NCI-H187 treated with DMSO at 0.1 percent for 48 hours (cell line): Measurements from ENCODE around the gene ZNF219.

Experiments used
- DNase-seq: peaks from one replicate; lab custom pipeline; 2025; lab: John Stamatoyannopoulos, UW

The ZNF219 gene

DNA sequence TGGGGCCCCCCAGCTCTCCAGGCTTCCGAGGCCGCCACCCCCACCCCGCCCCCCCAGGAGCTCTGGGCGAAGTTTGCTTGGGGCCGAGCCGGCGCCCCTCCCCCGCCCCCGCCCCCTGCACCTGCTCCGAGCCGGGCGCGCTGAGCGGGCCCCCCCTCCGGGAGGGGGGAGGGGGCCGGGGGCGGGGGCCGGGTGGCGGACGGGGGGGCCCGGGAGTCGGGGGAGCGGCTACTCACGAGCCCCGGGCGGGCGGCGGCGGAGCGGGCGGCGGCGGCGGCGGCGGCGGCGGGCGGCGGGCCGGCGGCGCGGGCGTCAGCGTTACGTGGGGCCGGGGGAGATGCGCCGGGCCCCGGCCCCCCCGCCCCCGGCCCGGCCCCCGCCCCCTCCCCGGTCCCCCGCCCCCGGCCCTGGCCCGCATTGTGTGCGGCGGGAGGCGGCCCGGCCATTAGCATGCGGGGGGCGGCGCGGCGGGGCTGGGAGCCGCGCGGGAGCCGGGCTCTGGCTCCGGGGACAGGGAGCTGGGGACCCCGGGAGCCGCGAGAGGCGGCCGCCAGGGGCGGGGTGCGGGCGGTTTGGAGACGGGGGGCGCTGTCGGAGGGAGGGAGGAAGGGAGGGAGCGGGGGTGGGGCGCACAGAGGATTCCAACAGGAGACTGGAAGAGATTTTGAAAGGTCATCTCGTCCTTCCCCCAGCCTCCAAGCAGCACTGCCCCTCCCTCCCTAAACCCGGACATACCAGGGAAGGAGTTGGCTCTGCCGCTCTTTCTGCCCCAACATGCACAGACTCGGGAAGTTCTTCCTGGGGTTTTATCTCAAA lies at the start of gene ZNF219:
ZNF219 (minus strand) TSS at position 580 of the 816 bp plus-strand sequence. CDS start 5,064 bp downstream, outside the sequence.
- no peak for DNase-seq

- no peak for DNase-seq
Measured at GRCh38 chr14:21145437-21145836, 47.0 kb upstream of the ZNF219 start.

- no peak for DNase-seq
Measured at GRCh38 chr14:21142357-21142756, 43.9 kb upstream of the ZNF219 start.

- DNase-seq: no peak
Measured at GRCh38 chr14:21136024-21136423, 37.6 kb upstream of the ZNF219 start.

GRCh38 chr14:21133901-21134300 lies 35.4 kb upstream of the ZNF219 start:
- DNase-seq: no peak

GRCh38 chr14:21123429-21123828 lies 25.0 kb upstream of the ZNF219 start:
- DNase-seq: no peak

- no peak for DNase-seq
Measured at GRCh38 chr14:21121122-21121521, 22.7 kb upstream of the ZNF219 start.

DNA sequence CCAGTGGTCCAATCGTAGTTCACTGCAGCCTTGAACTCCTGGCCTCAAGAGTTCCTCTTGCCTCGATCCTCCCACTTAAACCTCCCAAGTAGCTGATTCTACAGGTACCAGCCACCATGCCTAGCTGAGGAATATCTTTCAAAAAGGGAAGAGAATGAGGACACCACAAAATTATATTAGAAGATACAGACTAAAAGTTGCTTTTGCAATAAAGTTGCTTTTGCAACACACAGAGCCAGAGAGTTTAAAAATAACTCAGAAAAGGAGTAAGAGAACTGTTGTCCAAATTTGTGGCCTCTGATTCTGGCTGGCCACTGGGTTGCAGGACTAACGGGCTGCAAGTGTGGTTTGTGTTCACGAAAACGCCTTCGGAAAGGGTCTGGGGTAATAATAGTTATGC lies 22.2 kb upstream of the ZNF219 start:
- no peak for DNase-seq

DNA sequence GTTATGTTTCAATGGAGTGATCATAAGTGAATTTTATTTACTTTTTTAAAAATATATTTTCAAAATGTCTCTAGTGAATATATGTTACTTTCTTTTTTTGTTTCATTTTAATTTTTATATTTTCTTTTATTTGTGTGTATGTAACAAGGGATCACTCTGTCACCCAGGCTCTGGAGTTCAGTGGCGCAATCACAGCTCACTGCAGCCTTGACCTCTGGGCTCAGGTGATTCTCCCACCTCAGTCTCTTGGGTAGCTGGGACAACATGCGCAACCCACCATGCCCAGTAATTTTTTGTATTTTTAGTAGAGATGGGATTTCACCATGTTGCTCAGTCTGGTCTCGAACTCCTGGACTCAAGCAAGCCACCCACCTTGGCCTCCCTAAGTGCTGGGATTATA lies 20.5 kb upstream of the ZNF219 start:
- no peak for DNase-seq

- DNase-seq: no peak
Measured at GRCh38 chr14:21113369-21113768, 14.9 kb upstream of the ZNF219 start.

DNA sequence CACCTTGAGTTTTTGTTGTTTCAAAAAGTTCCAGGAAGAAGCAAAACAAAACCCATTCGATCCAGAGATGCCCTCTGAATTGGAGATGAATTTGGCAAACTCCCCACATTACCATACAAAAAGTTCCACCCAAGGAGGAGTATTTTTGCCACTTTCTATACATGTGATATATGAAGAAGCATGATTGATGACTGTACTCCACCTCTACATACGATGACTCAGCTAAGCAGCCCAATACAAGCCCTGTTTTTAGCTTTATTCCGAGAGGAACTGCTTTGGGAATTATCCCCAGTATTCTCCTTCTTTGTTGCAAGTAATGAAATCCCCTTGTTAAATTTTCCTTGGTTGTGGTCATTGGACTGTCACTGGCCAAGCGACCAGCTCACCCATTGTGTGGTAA lies 13.8 kb upstream of the ZNF219 start:
- DNase-seq: no peak

GRCh38 chr14:21109377-21110138 lies 11.1 kb upstream of the ZNF219 start:
- DNase-seq: no peak

- no peak for DNase-seq
Measured at GRCh38 chr14:21108791-21109190, 10.3 kb upstream of the ZNF219 start.

GRCh38 chr14:21107283-21107800 lies 8.9 kb upstream of the ZNF219 start:
- no peak for DNase-seq

DNA sequence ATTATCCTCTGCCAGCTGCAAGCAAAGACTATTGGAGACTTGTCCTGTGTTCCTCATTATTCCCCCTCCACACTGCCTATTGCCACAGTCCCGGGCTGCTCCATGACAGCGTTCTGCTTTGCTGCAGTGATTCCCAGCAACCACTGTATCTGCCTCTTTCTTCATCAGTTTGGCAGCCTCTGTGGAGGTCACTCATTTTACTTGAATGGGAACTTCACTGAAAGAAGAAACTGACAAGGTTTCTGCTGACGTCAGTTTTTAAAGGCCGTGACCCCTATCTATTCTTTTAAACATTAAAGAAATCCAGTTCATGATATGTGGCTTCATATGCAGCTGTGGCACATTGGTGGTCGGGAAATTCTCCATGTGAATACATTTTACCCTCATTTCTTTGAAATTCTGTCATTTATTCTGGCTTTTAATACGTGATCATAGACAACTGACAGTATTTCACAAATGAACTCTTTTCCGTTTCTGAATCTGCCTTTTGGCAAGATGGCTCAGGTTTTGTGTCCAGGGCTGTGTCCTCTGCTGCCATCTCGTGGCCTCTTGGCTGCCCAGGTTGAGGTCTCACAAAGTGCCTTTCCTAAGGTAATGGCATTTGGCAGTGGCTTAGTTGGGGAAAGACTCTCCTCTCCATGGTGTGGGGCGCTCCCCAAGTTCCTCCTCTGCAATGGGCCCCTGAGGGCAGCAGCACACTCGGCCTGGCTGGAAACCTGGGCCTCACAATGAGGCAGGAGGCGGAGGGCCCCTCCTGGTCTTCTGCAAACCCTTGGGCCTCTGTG lies 8.2 kb upstream of the ZNF219 start:
- DNase-seq: peak; percentile 35

DNA sequence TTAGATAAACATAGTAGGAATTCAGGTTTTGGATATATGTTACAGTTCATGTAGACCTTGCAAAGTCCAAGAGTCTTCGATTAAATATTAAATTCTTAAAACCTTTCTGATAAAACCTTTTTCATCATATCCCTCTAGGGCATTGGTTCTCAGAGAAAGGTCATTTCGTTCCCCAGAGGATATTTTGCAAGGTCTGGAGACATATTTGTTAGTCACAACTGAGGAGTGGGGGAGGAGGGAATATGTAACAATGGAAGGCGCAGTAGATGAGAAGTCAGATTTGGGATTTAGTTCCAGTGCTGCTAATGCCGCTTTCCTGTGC lies 7.7 kb upstream of the ZNF219 start:
- DNase-seq: no peak

DNA sequence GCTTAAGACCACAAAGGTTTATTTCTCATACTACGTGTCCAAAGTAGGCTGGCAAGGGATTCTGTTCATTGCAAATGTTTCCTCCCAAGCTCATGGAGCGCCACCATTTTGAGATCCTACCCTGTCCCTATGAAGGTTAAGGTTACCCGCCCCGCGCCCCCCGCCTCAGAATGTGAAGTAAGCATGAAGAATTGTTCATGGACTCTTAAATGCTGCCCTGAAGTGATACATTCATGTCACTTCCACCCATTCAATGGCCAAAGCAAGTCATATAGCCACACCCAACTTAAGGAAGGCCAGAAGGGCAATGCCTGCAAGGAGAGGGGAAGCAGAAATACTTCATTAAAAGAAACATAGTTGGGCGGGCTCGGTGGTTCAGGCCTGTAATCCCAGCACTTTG lies 6.6 kb upstream of the ZNF219 start:
- no peak for DNase-seq

GRCh38 chr14:21104448-21105060 lies 6.1 kb upstream of the ZNF219 start:
- peak; percentile 76 for DNase-seq

DNA sequence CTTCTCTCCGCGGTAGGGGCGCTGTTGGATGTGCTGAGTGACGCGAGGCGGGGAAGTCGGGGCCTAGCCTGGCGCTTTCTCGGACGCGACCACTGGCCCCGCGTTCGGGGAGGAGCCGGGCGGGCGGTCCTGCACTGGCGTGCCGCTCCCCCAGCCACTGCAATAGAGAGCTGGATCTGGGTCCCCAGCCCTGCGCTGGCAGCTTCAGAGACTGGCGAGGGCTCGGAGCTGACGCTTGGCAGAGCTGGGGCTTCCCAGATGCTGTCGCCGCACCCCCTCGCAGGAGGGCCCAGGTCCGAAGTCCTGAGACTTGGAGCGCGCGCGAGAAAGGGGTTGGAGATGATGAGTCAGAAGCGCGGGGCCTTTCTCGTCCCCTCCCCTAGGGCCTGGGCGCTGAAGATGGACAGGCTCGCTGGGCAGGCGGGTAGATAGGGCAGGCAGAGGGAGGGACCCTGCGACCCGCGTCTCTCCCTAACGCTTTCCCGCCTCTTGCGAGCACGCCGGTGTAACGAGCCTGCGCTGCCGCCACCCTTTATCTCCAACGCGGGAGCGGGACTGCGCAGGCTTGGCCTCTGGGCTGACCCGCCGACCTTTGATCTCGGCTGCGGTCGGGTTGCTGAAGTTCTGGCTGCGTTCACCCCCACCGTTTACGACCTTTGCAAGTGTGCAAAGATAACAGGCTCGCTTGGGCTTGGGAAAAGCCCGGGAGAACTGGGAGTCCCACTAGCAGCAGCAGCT lies 5.4 kb upstream of the ZNF219 start:
- peak; percentile 91 for DNase-seq

GRCh38 chr14:21103411-21103709 lies 4.9 kb upstream of the ZNF219 start:
- no peak for DNase-seq
